Measurements from ENCODE around the gene COL18A1.

The COL18A1 gene

GRCh38 chr21:45415188-45415942, 10.4 kb downstream of the COL18A1 start:
- DNase-seq, result no peak

GRCh38 chr21:45415943-45416611, 11.1 kb downstream of the COL18A1 start:
- no peak for DNase-seq

- no peak for DNase-seq
These were observed 11.7 kb downstream of the COL18A1 start for GRCh38 chr21:45416620-45417019.

- DNase-seq, result no peak
These were observed 12.4 kb downstream of the COL18A1 start for GRCh38 chr21:45417256-45417950.

- DNase-seq, result no peak
These were observed 13.0 kb downstream of the COL18A1 start for GRCh38 chr21:45417951-45418300.

- DNase-seq, result no peak
These were observed 13.5 kb downstream of the COL18A1 start for GRCh38 chr21:45418301-45419071.

- DNase-seq, result no peak
These were observed 14.2 kb downstream of the COL18A1 start for GRCh38 chr21:45419162-45419561.

GRCh38 chr21:45420061-45421041, 15.4 kb downstream of the COL18A1 start:
- no peak for DNase-seq

GRCh38 chr21:45421071-45421845, 16.3 kb downstream of the COL18A1 start:
- no peak for DNase-seq

GRCh38 chr21:45421846-45422775, 17.1 kb downstream of the COL18A1 start:
- no peak for DNase-seq

- no peak for DNase-seq
These were observed 18.4 kb downstream of the COL18A1 start for GRCh38 chr21:45423201-45423955.

- DNase-seq, result no peak
These were observed 19.2 kb downstream of the COL18A1 start for GRCh38 chr21:45423968-45424853.

GRCh38 chr21:45424854-45425795, 20.2 kb downstream of the COL18A1 start:
- no peak for DNase-seq

GRCh38 chr21:45427331-45428271, 22.6 kb downstream of the COL18A1 start:
- DNase-seq, result no peak

- DNase-seq, result no peak
These were observed 23.6 kb downstream of the COL18A1 start for GRCh38 chr21:45428534-45428933.

Measured in effector CD4-positive, alpha-beta T cell (primary cell).